HG03457 (cell line): Measurements from ENCODE around the gene TMEM129.
"Not testable (repeated sequence)": the region's sequence is repeated elsewhere in the genome, so short reads cannot be mapped to it uniquely, and the experiment has no call there.

Experiments used
- ATAC-seq: cut with Tn5 transposase; IDR thresholded peaks from one replicate; pipeline ENCODE4 v1.9.1; 2021; ENCODE audit warnings: moderate number of reproducible peaks; ENCODE audit not compliant: unreplicated experiment

Gene TMEM129

GRCh38 chr4:1703867-1704266 lies 17.3 kb downstream of the TMEM129 start:
- no peak for ATAC-seq

- not testable (repeated sequence) for ATAC-seq
These were observed 19.5 kb downstream of the TMEM129 start for GRCh38 chr4:1701671-1702070.

- no peak for ATAC-seq
These were observed 25.2 kb downstream of the TMEM129 start for GRCh38 chr4:1695913-1696312.

GRCh38 chr4:1693131-1693896 lies 27.8 kb downstream of the TMEM129 start:
- no peak for ATAC-seq

GRCh38 chr4:1691737-1692373 lies 29.3 kb downstream of the TMEM129 start:
- no peak for ATAC-seq

GRCh38 chr4:1690698-1691097 lies 30.4 kb downstream of the TMEM129 start:
- ATAC-seq, result no peak

GRCh38 chr4:1686440-1687036 lies 34.6 kb downstream of the TMEM129 start:
- ATAC-seq, result no peak

GRCh38 chr4:1685235-1686150 lies 35.6 kb downstream of the TMEM129 start:
- no peak for ATAC-seq

GRCh38 chr4:1684506-1685234 lies 36.5 kb downstream of the TMEM129 start:
- ATAC-seq, result peak; percentile 1

- ATAC-seq, result peak; percentile 85
These were observed 37.2 kb downstream of the TMEM129 start, which contains the start of gene FAM53A for GRCh38 chr4:1683736-1684505. FAM53A (minus strand) TSS chr4:1684313; CDS start chr4:1668741, 15,572 bp downstream.

GRCh38 chr4:1683261-1683735 lies 37.8 kb downstream of the TMEM129 start:
- ATAC-seq, result no peak

GRCh38 chr4:1682860-1683259 lies 38.3 kb downstream of the TMEM129 start:
- no peak for ATAC-seq

GRCh38 chr4:1678244-1678643 lies 42.9 kb downstream of the TMEM129 start:
- no peak for ATAC-seq

GRCh38 chr4:1676605-1677525 lies 44.3 kb downstream of the TMEM129 start:
- no peak for ATAC-seq

GRCh38 chr4:1675802-1676137 lies 45.4 kb downstream of the TMEM129 start:
- ATAC-seq, result no peak

- no peak for ATAC-seq
These were observed 45.9 kb downstream of the TMEM129 start for GRCh38 chr4:1675136-1675801.

GRCh38 chr4:1674682-1675081 lies 46.4 kb downstream of the TMEM129 start:
- no peak for ATAC-seq

- no peak for ATAC-seq
These were observed 47.5 kb downstream of the TMEM129 start for GRCh38 chr4:1673671-1674070.
